NCI-H345 treated with DMSO at 0.1 percent for 48 hours (cell line): ENCODE results near the gene LACC1.

Experiments
- DNase-seq: peaks from one replicate; lab custom pipeline; 2025; ENCODE audit not compliant: unreplicated experiment; lab: John Stamatoyannopoulos, UW

The LACC1 gene

DNA sequence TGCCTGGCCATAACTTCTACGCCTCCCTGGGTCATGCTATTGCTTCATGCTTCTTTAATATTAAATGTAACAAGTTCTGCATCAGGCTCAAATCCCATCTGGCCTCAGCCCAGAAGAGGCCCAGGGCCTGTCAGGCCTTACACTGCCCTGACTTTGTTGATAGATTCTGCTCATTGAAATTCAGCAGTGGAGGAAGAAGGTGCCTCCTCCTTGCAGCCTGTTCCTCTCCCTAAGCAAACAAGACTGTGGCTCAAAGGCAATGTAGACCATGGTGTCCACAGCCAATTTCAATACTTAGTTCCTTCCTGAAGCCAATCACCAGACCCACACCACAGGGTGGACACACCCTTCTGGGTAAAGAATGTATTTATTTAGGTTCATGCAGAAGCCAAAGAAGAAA is 59.4 kb downstream of the LACC1 start:
- DNase-seq = no peak

DNA sequence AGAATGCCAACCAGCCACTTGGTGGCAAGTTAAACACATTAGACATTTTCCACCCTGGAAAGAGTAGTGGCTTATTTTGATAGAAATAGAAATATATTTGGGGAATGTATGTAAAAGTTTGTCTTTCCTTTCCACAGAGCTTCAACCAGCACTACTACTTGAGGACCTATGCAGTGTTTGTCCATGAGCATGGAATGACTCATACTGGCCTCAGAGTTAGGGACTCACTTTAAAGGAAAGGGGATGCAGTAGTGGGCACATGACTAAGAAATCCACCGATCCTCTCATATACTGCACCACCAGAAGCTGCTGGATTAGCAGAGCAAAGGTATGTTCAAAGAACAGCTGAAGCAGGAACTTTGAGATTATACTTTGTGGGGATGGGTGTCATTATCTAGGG is 62.6 kb downstream of the LACC1 start:
- DNase-seq = no peak
